GM12872 (cell line): ENCODE measurements around the gene MS4A10.

ENCODE experiments used
- TF ChIP-seq, protein P1 (sequence below): IDR thresholded peaks from 3 replicates; pipeline ENCODE4 v1.5.1; 2011; ENCODE audit warnings: low read depth, mild to moderate bottlenecking, low read length, moderate library complexity; ENCODE audit not compliant: insufficient read depth

The MS4A10 gene

GRCh38 chr11:60748225-60748624 is 36.9 kb upstream of the MS4A10 start:
- TF ChIP-seq, protein P1, sequence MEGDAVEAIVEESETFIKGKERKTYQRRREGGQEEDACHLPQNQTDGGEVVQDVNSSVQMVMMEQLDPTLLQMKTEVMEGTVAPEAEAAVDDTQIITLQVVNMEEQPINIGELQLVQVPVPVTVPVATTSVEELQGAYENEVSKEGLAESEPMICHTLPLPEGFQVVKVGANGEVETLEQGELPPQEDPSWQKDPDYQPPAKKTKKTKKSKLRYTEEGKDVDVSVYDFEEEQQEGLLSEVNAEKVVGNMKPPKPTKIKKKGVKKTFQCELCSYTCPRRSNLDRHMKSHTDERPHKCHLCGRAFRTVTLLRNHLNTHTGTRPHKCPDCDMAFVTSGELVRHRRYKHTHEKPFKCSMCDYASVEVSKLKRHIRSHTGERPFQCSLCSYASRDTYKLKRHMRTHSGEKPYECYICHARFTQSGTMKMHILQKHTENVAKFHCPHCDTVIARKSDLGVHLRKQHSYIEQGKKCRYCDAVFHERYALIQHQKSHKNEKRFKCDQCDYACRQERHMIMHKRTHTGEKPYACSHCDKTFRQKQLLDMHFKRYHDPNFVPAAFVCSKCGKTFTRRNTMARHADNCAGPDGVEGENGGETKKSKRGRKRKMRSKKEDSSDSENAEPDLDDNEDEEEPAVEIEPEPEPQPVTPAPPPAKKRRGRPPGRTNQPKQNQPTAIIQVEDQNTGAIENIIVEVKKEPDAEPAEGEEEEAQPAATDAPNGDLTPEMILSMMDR = no peak

DNA sequence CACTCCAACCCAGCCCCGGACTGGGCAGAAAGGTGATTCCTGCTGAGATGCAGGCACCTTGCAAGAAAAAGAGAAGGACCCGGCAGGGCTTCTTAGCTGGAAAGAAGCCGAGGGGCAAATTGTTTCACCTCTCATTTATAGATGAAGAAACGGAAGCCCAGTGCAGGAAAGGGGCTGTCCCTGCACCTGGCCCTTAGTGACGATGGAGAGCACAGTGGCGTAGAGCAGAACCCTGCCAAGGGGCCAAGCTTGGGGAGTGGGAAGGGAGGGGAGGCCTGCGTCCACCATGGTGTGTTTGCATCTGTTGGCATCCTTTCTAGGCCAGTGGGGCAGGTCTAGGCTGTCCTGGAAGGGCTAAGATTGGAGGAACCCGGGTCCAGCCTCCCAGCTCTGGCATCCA is 36.3 kb upstream of the MS4A10 start:
- TF ChIP-seq, protein P1 = no peak

GRCh38 chr11:60750911-60751310 is 34.2 kb upstream of the MS4A10 start:
- TF ChIP-seq, protein P1 = no peak

GRCh38 chr11:60753309-60753708 is 31.8 kb upstream of the MS4A10 start:
- TF ChIP-seq, protein P1 = no peak

GRCh38 chr11:60754887-60755286 is 30.2 kb upstream of the MS4A10 start:
- TF ChIP-seq, protein P1 = no peak

DNA sequence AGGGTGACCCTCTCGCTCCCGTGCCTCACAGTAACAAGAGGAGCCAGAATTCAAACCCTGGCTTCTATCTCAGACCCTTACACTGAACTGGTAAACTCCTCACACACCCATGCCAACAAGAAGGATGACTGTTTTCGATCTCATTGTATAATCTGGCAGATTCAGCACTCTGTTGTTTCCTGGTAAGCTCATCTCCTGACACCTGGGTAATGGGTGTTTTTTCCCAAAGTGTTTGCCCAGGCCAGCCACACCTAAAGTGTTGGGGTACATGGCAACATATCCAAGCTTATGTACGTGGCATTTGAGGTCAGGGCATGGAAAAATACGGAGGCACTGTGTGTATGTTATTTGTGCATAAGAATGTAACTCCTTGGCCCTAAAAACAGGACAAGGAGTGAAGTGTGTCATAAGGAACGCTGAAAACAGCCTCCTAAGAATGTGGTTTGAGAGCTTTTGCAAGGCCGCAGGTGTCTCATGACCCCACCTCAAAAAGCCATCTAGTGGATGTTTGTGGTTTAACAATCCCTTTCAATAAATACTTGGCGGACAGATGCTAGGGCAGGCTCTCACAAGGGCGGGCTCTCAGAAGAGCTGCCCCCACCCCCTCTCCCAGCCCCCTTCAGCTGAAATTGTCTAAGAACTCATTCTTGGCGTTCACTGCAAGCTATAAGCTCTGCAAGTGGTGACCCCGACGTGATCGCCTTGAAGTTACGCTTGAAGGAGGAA is 28.7 kb upstream of the MS4A10 start, which contains the start of gene MS4A15:
MS4A15 (plus strand) TSS at position 561 of the 726 bp plus-strand sequence. CDS start 6,867 bp downstream, outside the sequence.
- TF ChIP-seq, protein P1 = peak; percentile 70

DNA sequence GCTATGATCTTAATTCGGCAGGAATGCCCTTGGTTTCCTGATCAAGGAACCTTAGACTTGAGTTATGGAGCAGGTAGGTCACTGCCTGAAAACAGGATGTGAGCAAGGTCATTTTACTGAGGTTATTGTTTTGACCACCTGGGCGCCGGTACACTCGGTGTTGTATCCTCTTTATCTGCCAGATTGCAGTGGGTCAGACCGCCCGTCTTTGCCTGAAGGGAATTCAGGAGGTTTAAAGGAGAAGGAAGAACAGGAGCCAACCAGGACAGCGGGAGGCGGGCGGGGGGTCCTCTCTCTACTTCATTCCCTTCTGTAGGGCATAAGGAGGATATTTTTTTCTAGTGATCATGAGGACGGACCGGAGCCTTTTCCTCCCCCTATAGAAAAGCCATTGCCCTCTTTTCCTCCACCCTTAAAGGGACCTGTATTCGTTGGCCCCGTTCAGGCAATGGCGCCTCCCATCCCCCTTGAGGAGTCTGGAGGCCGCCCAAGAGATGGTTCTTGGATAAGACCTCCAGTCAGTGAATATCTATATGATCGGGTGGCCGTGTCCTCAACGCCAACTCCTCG is 27.8 kb upstream of the MS4A10 start:
- TF ChIP-seq, protein P1 = no peak
